8988T (cell line): ENCODE results near the gene FFAR1.
A peak's percentile ranks its signal among the peaks of the same experiment; 100 is the strongest.
"Not testable (repeated sequence)": the region's sequence is repeated elsewhere in the genome, so short reads cannot be mapped to it uniquely, and the experiment has no call there.

Source experiments
- DNase-seq: peaks from one replicate; pipeline ENCODE4 v3.0.0; 2011

Gene FFAR1

DNA sequence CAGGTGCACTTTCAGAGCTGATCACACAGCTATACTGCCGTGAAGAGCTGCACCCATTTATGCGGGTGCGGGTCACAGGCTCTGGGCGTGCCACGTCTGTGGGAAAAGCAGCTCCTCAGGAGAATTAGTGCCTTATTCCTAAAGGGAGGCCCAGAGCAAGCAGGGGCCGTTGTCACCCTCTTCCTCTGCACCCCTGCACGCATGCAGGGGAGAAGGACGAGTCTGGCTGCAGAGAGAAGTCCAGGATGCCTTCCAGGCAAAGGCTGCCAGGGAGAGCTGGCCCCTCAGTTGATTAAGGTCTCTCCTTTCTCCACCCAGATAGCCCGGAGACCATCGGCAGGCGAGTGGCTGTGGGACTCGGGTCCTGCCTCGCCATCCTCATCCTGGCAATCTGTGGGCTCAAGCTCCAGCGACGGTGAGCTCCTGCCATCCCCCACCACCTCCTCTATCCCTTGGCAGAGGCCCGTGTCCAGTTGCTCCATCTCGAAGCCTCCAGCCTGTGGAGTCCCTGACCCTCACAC, 3.1 kb upstream of the FFAR1 start:
- DNase-seq: no peak

DNA sequence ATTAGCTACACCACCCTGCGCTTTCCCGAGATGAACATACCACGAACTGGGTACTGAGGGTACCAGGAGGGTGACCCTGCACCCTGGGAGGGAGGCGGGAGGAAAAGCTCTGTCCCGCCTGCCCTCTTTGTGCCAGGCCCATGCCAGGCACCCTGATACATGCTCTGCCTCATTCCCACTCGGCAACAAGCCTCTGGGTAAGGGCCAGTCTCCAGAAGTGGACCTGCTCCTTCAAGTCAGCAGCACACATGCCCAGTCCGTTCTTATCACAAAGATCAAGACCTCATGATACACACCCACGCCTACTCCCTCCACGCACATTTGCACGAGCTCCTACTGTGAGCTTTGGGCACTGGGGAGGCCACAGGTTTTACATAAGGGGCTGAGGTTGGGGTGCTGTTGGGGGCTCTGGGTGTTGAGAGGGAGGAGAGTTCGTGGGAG, 2.0 kb upstream of the FFAR1 start:
- no peak for DNase-seq

- no peak for DNase-seq
These were observed 1.3 kb upstream of the FFAR1 start for GRCh38 chr19:35346193-35347052.

DNA sequence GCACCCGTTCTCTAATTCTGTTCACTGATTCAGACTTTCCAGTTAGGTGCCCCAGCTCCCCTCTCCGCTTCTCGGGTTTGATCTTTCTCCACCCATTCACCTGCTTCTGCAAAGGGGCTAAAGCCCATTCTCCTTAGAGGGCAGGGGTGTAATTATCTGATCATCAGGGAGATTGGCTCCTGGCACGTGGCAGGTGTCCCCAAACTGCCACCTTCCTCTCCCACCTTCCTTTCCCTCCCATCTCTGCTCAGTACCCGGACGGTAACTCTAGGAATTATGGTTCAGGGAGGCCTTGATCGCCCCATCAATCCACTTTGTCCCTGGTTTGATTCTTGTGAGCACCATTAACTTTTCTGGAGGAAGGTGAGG, 212 bp downstream of the FFAR1 start:
- DNase-seq: no peak

DNA sequence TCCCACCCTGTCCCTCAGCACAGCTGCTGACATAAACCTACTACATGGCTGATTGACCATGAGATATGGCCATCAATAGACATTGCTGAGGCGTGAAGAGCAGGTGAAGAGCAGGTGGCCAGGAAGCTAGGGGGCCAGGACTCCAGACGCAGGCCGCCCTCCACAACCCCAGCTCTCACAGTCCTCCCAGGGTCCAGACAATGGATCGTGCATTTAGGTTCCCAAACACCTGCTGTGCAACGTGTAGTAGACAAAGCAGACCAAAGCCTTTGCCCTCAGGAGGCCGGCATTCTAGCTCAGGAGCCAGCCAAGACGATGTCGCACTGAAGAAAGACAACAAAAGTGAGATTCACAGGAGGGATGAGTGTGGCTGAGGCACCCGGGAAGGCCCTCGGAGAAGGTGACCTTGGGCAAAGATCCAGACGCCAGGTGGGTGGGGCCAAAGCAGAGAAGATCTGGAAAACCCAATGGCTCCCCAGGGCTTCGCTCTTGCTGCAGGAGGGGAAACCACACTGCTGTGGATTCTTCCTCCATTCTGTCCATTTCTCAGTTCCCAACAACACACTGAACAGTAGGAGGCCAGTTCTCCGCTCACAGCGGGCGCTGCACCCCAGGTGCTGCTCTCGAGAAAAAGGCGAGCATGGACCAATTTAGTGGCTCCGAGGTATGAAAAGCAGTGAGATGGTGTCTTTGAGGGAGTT, 1.4 kb downstream of the FFAR1 start:
- no peak for DNase-seq

DNA sequence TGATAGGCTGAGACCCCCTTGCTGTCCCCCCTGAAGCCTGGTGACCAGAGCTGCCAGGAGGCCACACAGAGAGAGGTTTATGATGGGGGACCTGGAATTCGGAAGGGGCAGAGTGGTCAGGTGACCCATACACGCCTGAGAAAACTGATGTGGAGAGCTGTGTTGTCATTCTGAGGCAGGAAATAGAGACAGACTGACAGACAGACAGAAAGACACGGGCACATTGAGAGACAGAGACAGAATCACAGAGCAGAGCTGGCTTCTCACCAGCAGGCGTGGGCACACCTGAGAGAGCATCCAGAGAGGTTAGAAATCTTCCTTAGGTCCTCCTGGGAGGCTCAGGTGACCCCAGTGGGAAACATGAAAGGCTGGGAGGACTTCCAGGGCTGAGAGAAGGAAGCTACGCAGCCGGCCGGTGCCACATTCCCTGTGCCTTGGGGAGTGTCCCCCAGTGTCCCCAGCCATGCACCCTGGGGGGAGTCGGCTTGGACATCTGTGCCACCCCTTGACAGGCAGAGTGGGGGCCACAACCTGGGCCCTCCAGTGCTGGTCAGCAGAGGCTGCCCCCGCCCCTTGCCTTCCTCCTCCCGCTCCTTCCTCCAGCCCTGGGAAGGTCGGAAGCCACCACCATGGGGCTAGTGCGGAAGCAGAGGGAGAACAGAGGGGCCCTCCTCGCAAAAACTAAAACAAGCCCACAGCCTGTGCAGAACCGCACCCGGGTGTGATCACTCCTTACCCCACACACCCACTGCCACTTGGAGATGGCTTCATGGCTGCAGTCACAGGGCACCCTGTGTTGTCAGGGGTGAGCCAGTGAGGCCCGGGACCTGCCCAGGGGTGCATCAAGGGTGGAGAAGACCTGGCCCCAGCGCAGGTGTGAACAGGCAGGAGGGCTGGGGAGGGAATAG, 2.2 kb downstream of the FFAR1 start:
- no peak for DNase-seq

DNA sequence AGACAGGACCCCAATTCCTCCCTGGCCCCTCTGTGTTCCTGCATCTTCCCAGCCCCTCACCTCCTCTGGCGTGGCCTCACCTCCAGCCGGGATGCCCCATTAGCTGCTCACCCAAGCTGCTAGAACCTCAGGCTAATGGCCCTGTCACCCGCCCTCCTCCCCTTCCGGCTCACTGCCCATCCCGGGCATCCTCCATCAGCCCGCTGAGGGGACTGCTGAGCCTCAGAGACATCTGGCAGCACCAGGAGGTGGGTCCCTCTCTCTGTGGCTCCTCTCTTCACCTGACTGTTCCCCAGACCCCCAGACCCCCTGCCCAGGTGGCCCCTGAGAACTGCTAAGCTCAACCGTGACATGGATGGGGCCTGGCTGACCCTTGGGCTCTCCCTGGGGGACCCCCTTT, 2.9 kb downstream of the FFAR1 start:
- no peak for DNase-seq

DNA sequence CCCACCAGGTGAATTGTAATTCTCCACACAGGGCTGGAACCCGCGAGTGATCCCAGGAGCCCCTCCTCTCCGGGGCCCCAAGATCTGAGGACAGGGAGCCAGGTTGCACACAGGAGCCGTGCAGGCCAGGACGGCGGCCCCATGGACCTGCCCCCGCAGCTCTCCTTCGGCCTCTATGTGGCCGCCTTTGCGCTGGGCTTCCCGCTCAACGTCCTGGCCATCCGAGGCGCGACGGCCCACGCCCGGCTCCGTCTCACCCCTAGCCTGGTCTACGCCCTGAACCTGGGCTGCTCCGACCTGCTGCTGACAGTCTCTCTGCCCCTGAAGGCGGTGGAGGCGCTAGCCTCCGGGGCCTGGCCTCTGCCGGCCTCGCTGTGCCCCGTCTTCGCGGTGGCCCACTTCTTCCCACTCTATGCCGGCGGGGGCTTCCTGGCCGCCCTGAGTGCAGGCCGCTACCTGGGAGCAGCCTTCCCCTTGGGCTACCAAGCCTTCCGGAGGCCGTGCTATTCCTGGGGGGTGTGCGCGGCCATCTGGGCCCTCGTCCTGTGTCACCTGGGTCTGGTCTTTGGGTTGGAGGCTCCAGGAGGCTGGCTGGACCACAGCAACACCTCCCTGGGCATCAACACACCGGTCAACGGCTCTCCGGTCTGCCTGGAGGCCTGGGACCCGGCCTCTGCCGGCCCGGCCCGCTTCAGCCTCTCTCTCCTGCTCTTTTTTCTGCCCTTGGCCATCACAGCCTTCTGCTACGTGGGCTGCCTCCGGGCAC, 3.9 kb downstream of the FFAR1 start:
- DNase-seq: no peak

DNA sequence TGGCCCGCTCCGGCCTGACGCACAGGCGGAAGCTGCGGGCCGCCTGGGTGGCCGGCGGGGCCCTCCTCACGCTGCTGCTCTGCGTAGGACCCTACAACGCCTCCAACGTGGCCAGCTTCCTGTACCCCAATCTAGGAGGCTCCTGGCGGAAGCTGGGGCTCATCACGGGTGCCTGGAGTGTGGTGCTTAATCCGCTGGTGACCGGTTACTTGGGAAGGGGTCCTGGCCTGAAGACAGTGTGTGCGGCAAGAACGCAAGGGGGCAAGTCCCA, 4.4 kb downstream of the FFAR1 start:
- no peak for DNase-seq

DNA sequence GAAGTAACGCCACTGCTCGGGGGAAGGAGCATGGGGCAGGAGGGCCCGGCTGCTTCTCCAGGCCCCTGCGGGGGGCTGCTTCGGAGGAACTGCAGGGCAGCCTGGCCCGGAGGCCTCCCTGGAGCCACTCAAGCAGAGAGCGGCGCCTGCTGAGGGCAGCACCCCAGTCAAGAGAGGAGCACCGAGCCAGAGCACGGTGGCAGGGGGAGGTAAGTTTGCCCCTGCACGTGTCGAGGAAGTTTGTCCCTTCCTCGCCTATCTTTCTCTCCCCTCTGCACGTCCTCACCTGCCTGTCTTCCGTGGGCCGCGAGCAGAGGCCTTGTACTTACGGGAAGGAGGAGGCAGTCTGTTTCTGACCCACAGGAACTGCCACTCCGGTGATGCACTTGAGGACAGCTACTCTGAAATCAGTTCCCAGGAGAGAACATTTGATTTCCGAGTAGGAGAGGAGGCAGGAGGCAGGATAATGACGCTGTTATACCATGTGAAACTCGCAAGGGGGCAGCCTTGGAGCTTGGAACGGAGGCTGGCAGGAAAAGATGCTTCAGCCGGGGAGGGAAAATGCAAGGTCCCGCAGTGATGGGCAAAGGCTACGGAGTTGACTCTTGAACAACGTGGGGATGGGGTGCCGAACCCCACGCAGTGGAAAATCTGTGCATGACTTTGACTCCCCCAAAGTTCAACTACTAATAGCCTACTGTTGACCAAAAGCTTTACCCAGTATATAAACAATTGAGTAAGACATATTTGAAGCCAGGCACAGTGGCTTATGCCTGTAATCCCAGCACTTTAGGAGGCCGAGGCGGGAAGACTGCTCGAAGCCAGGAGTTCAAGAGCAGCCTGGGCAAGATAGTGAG, 5.0 kb downstream of the FFAR1 start:
- peak; percentile 98 for DNase-seq

DNA sequence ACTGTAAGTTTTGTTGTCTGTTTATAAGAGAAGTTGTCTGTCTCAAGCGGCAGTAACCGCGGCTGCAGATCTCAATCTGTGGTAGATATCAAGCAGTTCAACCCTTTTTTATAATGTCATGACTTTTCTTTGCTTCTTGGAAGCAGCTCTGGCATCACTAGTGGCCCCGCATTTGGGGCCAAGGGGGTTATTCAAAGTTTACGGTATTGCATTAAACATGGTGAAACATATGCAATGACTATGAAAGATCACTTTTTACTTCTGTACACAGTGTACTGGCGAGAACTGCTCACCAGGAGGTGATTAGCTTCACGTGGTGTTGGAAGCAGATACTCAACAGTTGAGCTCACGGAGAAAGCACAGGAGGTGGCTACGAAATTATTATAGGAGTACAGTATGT, 5.9 kb downstream of the FFAR1 start:
- no peak for DNase-seq

DNA sequence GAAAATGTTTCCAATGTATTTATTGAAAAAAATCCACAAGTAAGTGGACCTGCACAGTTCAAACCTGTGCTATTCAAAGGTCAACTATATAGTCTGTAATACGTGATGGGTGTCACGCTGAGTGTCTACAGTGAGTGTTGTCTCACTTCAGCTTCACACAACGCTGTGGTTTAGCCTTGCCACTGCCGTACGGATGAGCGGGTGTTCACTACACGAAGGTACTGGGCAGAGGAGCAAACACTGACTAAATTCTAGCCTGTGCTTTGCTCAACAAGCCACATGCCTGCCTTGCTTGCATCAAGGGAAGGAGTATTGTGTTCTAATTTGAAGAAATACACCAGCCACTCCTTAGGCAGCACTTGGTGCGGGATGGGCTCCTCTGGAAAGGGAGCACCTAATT, 7.2 kb downstream of the FFAR1 start:
- DNase-seq: no peak

GRCh38 chr19:35355791-35356460, 8.2 kb downstream of the FFAR1 start:
- DNase-seq: no peak

DNA sequence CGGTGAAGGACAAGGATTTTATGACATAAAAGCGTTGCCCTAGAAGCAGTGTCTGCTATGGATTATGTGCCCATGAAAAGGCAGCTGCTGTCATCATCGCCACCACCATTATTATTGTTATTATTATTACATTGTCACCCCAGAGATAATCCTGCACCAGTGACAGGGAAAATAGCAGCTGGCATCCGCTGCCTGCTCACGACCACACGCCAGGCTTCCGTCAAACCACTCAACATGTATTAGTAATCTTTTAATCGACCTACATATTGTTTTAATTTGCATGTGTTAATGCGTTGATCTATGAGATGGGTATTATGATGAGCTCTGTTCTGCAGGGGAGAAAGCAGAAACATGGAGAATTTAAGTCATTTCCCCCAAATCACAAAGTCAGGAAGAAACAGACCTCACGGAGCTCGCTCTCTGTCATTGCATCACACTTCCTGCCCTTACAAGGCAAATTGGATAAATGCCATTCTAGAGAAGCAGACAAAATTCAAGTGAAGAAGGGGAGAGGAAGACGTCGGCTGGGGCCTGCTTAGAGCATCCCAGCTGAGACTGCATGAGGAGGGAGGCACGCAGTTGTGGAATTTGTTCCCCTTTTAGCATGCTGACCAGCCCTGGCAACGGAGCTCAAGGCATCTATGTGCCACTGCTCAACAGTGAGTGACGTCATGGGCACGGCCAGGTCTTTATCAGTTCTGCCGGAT, 10.3 kb downstream of the FFAR1 start, which contains the start of gene FFAR3:
Gene FFAR3, plus strand, starts transcription at position 594 of the 707 bp plus-strand sequence. CDS start 431 bp downstream, outside the sequence.
- DNase-seq: no peak

GRCh38 chr19:35358834-35359233, 11.1 kb downstream of the FFAR1 start:
- DNase-seq: not testable (repeated sequence)

DNA sequence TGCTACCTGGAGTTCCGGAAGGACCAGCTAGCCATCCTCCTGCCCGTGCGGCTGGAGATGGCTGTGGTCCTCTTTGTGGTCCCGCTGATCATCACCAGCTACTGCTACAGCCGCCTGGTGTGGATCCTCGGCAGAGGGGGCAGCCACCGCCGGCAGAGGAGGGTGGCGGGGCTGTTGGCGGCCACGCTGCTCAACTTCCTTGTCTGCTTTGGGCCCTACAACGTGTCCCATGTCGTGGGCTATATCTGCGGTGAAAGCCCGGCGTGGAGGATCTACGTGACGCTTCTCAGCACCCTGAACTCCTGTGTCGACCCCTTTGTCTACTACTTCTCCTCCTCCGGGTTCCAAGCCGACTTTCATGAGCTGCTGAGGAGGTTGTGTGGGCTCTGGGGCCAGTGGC, 11.7 kb downstream of the FFAR1 start:
- DNase-seq: not testable (repeated sequence)

DNA sequence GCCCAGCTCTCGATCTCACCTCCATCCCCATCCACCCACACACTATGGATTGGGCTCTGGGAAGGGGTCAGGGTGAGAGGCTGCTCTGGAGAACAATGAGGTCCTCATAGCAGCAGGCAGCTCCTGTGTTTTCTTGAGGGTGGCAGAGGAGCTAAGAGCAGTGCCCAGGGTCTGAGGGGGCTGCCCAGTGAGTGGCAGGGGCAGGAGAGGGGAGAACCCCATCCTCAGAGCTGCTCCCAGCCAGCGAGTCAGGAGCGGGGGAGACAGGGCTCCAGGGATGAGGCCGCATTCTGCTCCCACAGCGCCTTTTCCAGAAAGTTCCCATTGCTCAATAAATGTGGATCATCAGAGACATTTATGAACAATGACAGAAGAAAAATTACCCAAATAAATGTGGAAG, 12.4 kb downstream of the FFAR1 start:
- DNase-seq: not testable (repeated sequence)

DNA sequence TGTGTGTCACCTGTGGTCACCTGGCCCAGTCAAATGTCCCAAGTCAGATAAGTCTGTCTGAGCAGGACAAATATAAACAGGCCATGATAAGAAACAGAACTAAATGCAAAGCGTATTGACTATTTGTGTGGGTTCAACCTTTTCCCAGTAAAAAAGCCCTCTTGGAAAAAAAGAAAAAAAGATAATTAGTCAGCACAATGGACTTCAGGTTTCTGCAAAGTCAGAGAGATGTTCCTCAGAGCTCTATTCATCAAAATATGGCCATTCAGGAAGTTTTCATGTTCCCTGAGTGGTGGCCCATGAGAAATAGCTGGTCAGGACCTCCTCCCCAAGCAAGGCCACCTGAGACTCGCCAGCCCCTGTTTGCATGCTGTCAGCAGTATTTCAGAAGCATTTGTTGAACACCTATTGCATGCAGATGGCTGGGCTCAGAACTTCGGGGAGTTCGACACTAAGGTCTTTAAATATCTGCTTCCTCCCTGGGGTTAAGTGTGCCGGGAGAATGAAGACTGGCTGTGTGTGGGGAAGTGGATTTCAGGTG, 13.2 kb downstream of the FFAR1 start:
- DNase-seq: no peak

- DNase-seq: no peak
These were observed 14.7 kb downstream of the FFAR1 start for GRCh38 chr19:35362261-35363000.
